HG03025 (cell line): ENCODE data around the gene ZAR1.

Experiments
- ATAC-seq: cut with Tn5 transposase; IDR thresholded peaks from one replicate; pipeline ENCODE4 v1.9.1; 2021; ENCODE audit warnings: mild to moderate bottlenecking, moderate library complexity; ENCODE audit not compliant: unreplicated experiment, low FRiP score

ZAR1 gene

GRCh38 chr4:48484494-48485168 is 5.4 kb upstream of the ZAR1 start:
- ATAC-seq: no peak

GRCh38 chr4:48489683-48490011 is 405 bp upstream of the ZAR1 start:
- no peak for ATAC-seq

- ATAC-seq: no peak
These were observed 845 bp downstream of the ZAR1 start for GRCh38 chr4:48490680-48491513.

- no peak for ATAC-seq
These were observed 1.6 kb downstream of the ZAR1 start for GRCh38 chr4:48491514-48492176.

- no peak for ATAC-seq
These were observed 3.5 kb downstream of the ZAR1 start for GRCh38 chr4:48493452-48494100.

GRCh38 chr4:48495941-48496340 is 5.9 kb downstream of the ZAR1 start:
- no peak for ATAC-seq

- no peak for ATAC-seq
These were observed 8.8 kb downstream of the ZAR1 start for GRCh38 chr4:48498895-48499294.

GRCh38 chr4:48499551-48500066 is 9.6 kb downstream of the ZAR1 start:
- peak; percentile 82 for ATAC-seq

- no peak for ATAC-seq
These were observed 13.4 kb downstream of the ZAR1 start for GRCh38 chr4:48503233-48504025.

- no peak for ATAC-seq
These were observed 13.9 kb downstream of the ZAR1 start for GRCh38 chr4:48504026-48504330.

GRCh38 chr4:48504352-48504751 is 14.3 kb downstream of the ZAR1 start:
- ATAC-seq: no peak

GRCh38 chr4:48506716-48507115 is 16.7 kb downstream of the ZAR1 start:
- ATAC-seq: no peak

GRCh38 chr4:48509543-48509942 is 19.5 kb downstream of the ZAR1 start:
- no peak for ATAC-seq

- no peak for ATAC-seq
These were observed 28.1 kb downstream of the ZAR1 start for GRCh38 chr4:48518143-48518542.

- no peak for ATAC-seq
These were observed 36.4 kb downstream of the ZAR1 start for GRCh38 chr4:48526406-48526805.

- no peak for ATAC-seq
These were observed 48.3 kb downstream of the ZAR1 start for GRCh38 chr4:48538358-48538757.

- ATAC-seq: no peak
These were observed 49.5 kb downstream of the ZAR1 start for GRCh38 chr4:48539597-48539996.

- no peak for ATAC-seq
These were observed 52.8 kb downstream of the ZAR1 start for GRCh38 chr4:48542888-48543287.

GRCh38 chr4:48543796-48544195 is 53.7 kb downstream of the ZAR1 start:
- ATAC-seq: no peak
